Tibial nerve (tissue), 4 donors: ENCODE measurements around the gene RXRG. TPM values are rescaled to one million over a fixed set of nuclear protein-coding genes. Genes with fewer than 3 reads are reported as not detected.
A peak's percentile ranks its signal among the peaks of the same experiment; 100 is the strongest.

ENCODE experiments used
- DNase-seq, 2 donors: peaks; one replicate each; pipeline ENCODE4 v3.0.0-alpha.2; 2019; ENCODE audit warnings: low spot score in 2 of 2
- H3K27ac ChIP-seq, 4 donors: fragments of 200-600 bp; sonication (generic) in 3 of 4; one replicate each; pipeline ENCODE4 v1.5.1; 2017 to 2019; ENCODE audit warnings: mild to moderate bottlenecking in 1 of 4
- H3K27me3 ChIP-seq, 2 donors: fragments of 200-600 bp; sonication (generic) in 1 of 2; one replicate each; pipeline versions ENCODE4 v1.5.1 to v1.6.0; 2017 to 2019
- H3K36me3 ChIP-seq, 3 donors: fragments of 200-600 bp; sonication (generic); one replicate each; pipeline ENCODE4 v1.5.1; 2018 to 2019
- H3K4me1 ChIP-seq, 4 donors: fragments of 200-600 bp; sonication (generic) in 3 of 4; one replicate each; pipeline ENCODE4 v1.5.1; 2017 to 2019
- H3K4me3 ChIP-seq, 4 donors: fragments of 200-600 bp; sonication (generic) in 3 of 4; one replicate each; pipeline ENCODE4 v1.5.1; 2017 to 2019; ENCODE audit warnings: mild to moderate bottlenecking in 1 of 4, moderate library complexity in 1 of 4
- H3K9me3 ChIP-seq, 4 donors: fragments of 200-600 bp; sonication (generic) in 3 of 4; one replicate each; pipeline ENCODE4 v1.5.1; 2017 to 2019
- EP300 ChIP-seq, 2 donors: sonication (generic); formaldehyde crosslinking; IDR thresholded peaks; one replicate each; pipeline ENCODE4 v1.6.1; 2017; ENCODE audit warnings: antibody characterized with exemption in 2 of 2, mild to moderate bottlenecking in 1 of 2
- POLR2A ChIP-seq, 2 donors: fragments of 450-650 bp; IDR thresholded peaks; one replicate each; pipeline ENCODE4 v1.6.1; 2017; ENCODE audit warnings: antibody characterized with exemption in 2 of 2, mild to moderate bottlenecking in 2 of 2, moderate library complexity in 2 of 2
- WGBS, 2 donors: methylation state at CpG; one replicate each; pipeline ENCODE4 v1.1.5; 2018; 5-methylcytosine and 5-hydroxymethylcytosine counted together
- total RNA-seq, 4 donors: library from RNA; depleted of rRNA; stranded (reverse); fragments of >200 nt; gene quantifications; one replicate each; pipeline ENCODE4 v1.1.0, GENCODE V29; 2016
- TF ChIP-seq, protein P1 (sequence below), 5 experiments: fragments of 200-600 bp in 3 of 5; fragments of 450-650 bp in 2 of 5; sonication (generic) in 3 of 5; IDR thresholded peaks; one replicate each; pipeline ENCODE4 v1.5.1; 2016 to 2019; ENCODE audit warnings: antibody characterized with exemption in 5 of 5, mild to moderate bottlenecking in 3 of 5, moderate library complexity in 2 of 5

The RXRG gene
- total RNA-seq, 4 donors from 2014 or later = 3.3 to 13.8 (median 7.3) TPM

DNA sequence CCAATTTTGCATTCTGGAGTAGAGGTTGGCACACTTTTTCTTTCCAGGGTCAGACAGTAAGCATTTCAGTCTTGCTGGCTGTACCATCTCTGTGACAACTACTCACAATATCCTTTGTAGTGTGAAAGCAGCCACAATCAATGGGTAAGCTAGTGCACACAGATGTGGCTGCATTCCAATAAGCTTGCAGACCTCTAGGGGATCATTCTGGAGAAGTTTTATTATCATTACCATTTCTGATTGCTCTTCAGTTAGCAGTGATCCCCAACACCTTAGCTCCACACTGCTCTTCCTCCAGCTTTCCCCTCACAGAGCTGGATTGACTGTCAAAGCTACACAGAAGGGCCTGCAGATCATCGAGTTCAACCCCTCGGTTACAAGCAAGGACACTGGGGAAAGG is 9.1 kb downstream of the RXRG start:
- DNase-seq = no peak
- peak overlapping the region in 2 of 4 donors; percentile 9 to 54 for H3K27ac ChIP-seq
- H3K36me3 ChIP-seq = no peaks in the 10 kb centered on the region
- H3K9me3 ChIP-seq = no peaks in the 10 kb centered on the region
- H3K4me3 ChIP-seq = no peak overlapping the region
- WGBS, 2 donors = 55 to 60% methylated on average over 2 of the region's 2 CpGs
- TF ChIP-seq POLR2A (IDR thresholded peaks at IDR 0.05) (no peak), EP300 (IDR thresholded peaks at IDR 0.05) (no peak)
- TF ChIP-seq, protein P1, sequence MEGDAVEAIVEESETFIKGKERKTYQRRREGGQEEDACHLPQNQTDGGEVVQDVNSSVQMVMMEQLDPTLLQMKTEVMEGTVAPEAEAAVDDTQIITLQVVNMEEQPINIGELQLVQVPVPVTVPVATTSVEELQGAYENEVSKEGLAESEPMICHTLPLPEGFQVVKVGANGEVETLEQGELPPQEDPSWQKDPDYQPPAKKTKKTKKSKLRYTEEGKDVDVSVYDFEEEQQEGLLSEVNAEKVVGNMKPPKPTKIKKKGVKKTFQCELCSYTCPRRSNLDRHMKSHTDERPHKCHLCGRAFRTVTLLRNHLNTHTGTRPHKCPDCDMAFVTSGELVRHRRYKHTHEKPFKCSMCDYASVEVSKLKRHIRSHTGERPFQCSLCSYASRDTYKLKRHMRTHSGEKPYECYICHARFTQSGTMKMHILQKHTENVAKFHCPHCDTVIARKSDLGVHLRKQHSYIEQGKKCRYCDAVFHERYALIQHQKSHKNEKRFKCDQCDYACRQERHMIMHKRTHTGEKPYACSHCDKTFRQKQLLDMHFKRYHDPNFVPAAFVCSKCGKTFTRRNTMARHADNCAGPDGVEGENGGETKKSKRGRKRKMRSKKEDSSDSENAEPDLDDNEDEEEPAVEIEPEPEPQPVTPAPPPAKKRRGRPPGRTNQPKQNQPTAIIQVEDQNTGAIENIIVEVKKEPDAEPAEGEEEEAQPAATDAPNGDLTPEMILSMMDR (IDR thresholded peaks at IDR 0.05) = no peak
- H3K27me3 ChIP-seq = no peaks in the 10 kb centered on the region
- H3K4me1 ChIP-seq = peaks cover 0 to 10% (median 0%) of the 10 kb centered on the region in 4 donors

DNA sequence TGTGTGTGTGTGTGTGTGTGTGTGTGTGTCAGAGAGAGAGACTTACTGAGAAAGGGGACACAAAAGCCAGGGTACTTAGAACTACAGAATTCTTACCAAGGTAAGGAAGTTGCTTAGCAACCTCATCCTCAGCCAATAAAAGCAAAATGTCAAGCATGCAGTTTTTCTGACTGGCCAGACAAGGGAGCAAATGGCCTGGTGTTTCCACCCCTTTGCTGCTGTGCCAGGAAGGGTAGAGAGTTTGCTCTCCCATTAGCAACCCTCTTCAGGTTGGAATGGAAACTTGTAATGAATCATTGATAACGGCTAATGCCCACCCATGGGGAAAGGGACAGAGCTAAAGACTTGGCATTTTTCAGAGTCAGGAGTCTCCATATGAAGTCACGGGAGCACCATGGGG is 10.6 kb downstream of the RXRG start:
- no peaks in the 10 kb centered on the region for H3K36me3 ChIP-seq
- H3K4me1 ChIP-seq = peaks cover 0 to 10% (median 0%) of the 10 kb centered on the region in 4 donors
- no peaks in the 10 kb centered on the region for H3K9me3 ChIP-seq
- peak overlapping the region in 1 of 4 donors; percentile 38 for H3K27ac ChIP-seq
- no peak for TF ChIP-seq EP300 (IDR thresholded peaks at IDR 0.05)
- no peak for TF ChIP-seq POLR2A (IDR thresholded peaks at IDR 0.05)
- TF ChIP-seq, protein P1 (IDR thresholded peaks at IDR 0.05) = no peak
- H3K4me3 ChIP-seq = no peak overlapping the region
- WGBS, 2 donors = 26 to 36% methylated on average over 2 of the region's 2 CpGs
- no peaks in the 10 kb centered on the region for H3K27me3 ChIP-seq
- no peak for DNase-seq

DNA sequence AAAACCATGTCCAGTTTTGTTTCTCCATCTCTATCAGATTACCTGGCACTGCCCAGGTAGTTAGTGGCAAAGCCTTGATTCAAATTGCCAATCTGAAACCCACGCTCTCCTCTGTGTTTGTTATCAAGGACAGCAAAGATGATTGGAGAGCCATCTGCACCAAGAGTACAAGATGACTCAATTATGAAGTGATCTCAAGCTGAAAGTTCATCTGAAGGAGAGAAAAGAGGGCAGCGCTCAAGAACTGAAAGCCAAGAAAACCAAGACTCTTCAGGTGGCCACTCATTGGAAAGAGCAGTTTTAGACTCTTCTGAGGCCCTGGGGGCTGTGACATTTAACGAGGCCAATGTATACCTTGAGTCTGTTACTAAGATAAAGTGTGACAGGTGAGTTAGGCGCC is 13.8 kb downstream of the RXRG start:
- no peaks in the 10 kb centered on the region for H3K9me3 ChIP-seq
- H3K27ac ChIP-seq = no peak overlapping the region
- no peak overlapping the region for H3K4me3 ChIP-seq
- no peak for DNase-seq
- H3K36me3 ChIP-seq = no peaks in the 10 kb centered on the region
- TF ChIP-seq, protein P1 (IDR thresholded peaks at IDR 0.05) = no peak
- TF ChIP-seq POLR2A (IDR thresholded peaks at IDR 0.05) (no peak), EP300 (IDR thresholded peaks at IDR 0.05) (no peak)
- H3K27me3 ChIP-seq = no peaks in the 10 kb centered on the region
- peaks cover 0 to 9% (median 0%) of the 10 kb centered on the region in 4 donors for H3K4me1 ChIP-seq
- 83 to 89% methylated on average over 4 of the region's 4 CpGs for WGBS, 2 donors

DNA sequence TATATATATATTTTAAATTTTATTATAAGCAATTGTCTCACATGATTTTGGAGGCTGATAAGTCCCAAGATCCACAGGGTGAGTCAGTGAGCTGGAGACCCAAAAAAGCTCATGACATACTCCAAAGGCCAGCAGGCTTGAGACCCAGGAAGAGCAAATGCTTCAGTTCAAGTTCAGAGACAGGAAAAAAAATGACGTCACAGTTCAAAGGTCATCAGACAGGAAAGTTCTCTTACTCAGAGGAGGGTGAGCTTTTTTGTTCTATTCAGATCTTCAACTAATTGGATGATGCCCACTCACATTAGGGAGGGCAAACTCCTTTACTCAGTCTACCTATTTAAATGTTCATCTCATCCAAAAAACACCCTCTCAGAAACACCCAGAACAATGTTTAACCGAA is 18.2 kb downstream of the RXRG start:
- Histone ChIP-seq H3K4me3 (no peak overlapping the region), H3K27ac (peak overlapping the region in 2 of 4 donors; percentile 88 to 90), H3K36me3 (no peaks in the 10 kb centered on the region), H3K27me3 (no peaks in the 10 kb centered on the region), H3K9me3 (no peaks in the 10 kb centered on the region), H3K4me1 (peaks cover 0 to 43% (median 17%) of the 10 kb centered on the region in 4 donors)
- 67 to 77% methylated on average over 2 of the region's 2 CpGs for WGBS, 2 donors
- TF ChIP-seq, protein P1 (IDR thresholded peaks at IDR 0.05) = no peak
- TF ChIP-seq POLR2A (IDR thresholded peaks at IDR 0.05) = no peak
- no peak for TF ChIP-seq EP300 (IDR thresholded peaks at IDR 0.05)
- DNase-seq = no peak

DNA sequence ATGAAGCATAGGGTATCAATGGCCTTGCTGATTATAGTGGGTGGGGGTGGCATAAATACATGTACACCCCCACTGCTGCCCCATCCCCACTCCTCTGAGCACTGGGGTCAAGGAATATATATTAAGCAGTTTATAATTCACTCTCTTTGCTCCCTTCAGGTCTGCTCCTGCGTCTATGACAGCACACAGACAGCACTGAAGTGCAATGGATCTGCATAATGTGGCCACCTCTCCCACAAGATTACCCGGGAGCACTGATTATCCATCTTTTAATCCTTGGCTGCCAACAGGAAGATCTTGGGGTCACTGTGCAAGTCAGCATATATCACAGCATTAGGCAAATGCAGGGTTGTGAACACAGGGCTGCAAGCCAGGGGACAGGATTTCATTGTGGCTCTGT is 19.3 kb downstream of the RXRG start:
- H3K36me3 ChIP-seq = no peaks in the 10 kb centered on the region
- TF ChIP-seq EP300 (IDR thresholded peaks at IDR 0.05) (no peak), POLR2A (IDR thresholded peaks at IDR 0.05) (no peak)
- TF ChIP-seq, protein P1 (IDR thresholded peaks at IDR 0.05) = no peak
- no peaks in the 10 kb centered on the region for H3K9me3 ChIP-seq
- no peaks in the 10 kb centered on the region for H3K27me3 ChIP-seq
- DNase-seq = no peak
- no peak overlapping the region for H3K4me3 ChIP-seq
- peak overlapping the region; percentile 32 to 90 (median 75) for H3K27ac ChIP-seq
- WGBS, 2 donors = 58 to 64% methylated on average over 2 of the region's 2 CpGs
- peaks cover 0 to 52% (median 17%) of the 10 kb centered on the region in 4 donors for H3K4me1 ChIP-seq
